Colon (tissue), 2 donors: Measurements from ENCODE around the gene GSTP1.
"Not testable (repeated sequence)": the region's sequence is repeated elsewhere in the genome, so short reads cannot be mapped to it uniquely, and the experiment has no call there.

ENCODE experiments used
- FAIRE-seq: peaks from 2 replicates; lab custom pipeline; 2012; peaks lifted over from hg19 to GRCh38; lab: Jason Lieb, UNC
- donor health status: control.
- donor health status: control.

The GSTP1 gene

GRCh38 chr11:67583247-67584204, at the start of gene GSTP1:
Gene GSTP1 (plus strand): TSS chr11:67583812. CDS start chr11:67583844, 32 bp downstream.
- FAIRE-seq: no peak

DNA sequence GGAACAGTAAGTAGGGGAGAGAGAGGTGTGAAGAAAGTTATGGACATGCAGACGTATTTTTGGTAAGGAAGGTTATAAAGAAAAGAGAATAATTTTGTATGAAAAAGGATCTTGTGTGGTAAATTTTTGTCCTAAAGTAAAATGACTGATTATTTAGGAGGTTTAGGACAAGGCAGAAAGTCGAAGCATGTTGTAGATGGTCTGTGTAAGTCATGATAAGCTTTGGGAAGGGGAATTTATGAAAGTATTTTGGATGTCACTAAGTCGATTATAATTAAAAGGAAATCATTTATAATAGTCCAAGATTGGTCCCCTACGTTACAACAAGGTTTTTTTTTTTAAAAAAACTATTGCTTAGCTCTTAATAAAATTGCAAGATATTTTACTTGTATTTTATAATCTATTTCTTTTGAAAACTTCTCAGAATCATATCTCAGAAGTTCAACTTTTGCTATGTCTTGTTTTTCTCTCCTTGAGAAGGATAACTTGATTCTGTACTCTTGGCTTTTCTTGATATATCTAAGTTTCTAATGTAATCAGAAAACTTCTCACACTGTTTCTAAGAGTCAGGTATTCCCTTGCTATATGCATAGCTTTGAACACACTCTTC, 49.4 kb upstream of the GSTP1 start:
- no peak for FAIRE-seq

DNA sequence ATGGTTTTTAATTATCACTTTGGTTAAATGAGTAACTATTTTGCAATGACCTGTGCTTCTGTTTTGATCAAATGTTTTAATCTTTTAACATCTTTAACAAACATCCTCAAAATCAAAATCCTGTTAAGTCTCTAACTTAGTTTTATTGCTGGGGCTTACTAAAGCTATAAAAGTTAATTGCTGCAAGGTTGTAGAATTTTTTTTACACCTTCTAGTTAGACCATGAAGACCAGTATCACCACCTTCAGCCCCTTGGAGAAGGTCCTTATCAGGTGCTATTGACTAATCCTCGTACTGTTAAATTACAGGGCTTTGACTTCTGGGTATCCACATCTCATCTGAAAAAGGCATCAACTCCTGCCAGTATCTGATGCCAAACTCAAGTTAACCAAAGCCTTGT, 48.1 kb upstream of the GSTP1 start:
- no peak for FAIRE-seq

DNA sequence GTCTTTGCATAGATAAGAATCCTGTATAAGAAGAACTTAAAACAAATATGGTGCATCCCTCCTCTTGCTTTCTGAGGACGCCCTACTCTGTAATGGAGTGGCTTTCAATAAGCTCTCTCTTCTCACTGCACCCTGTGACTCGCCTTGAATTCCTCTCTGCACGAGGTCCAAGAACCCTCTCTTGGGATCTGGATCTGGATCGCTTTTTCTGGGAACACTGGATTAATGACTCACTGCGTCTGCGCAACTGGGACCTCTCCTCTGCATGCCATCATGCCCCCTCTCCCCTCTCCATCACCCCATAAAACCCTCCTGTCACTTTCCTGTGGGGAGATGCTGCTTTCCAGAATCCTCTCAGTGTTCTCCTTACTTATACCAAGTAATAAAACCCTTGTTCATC, 45.3 kb upstream of the GSTP1 start:
- no peak for FAIRE-seq

DNA sequence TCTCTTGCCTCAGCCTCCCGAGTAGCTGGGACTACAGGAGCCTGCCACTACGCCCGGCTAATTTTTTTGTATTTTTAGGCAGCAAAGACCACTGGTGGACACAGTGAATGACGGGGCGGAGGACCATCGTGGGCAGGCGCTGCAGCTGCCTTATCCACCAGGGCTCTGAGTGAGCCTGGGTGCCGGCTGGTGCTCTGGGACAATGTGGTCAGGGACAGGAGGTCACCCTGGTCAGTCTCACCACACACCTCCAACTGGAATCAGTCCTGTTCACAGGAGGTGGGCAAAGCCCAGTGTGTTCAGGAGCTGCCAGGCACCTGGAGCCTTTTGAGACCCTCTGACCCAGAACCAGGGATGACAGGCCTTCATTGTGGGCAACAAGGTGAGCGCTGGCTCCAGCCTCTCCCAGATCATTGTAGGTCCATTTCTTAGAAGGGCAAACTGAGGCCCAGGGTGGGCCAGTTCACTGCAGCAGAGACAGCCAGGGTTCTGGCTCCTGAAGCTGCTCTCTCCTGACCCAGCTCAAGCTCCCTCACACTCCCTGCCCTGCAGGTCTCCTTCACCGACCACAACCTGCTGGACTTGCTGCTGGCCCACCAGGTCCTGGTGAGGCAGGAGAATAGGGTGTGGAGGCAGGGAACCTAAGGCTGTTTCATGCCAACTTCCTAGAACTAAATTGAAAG, 44.6 kb upstream of the GSTP1 start:
- no peak for FAIRE-seq

DNA sequence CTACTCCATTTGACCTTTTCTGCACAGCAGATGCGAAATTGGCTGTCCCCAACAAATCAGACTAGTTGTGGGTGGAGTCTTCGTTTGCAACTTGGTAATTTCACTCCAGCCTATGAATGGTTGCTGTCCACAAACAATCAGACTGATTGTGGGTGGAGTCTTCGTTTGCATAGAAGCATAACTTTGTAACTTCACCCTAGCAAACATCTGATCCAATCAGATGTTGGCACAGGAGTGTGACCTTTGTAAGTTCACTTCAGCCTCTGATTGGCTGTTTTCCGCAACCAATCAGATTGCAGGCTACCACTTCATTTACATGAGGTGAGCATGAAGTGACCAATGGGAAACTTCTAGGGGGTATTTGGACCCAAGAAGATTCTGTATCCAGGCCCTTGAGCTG, 44.1 kb upstream of the GSTP1 start:
- FAIRE-seq: no peak

- FAIRE-seq: no peak
Measured at GRCh38 chr11:67541198-67541597, 42.4 kb upstream of the GSTP1 start.

DNA sequence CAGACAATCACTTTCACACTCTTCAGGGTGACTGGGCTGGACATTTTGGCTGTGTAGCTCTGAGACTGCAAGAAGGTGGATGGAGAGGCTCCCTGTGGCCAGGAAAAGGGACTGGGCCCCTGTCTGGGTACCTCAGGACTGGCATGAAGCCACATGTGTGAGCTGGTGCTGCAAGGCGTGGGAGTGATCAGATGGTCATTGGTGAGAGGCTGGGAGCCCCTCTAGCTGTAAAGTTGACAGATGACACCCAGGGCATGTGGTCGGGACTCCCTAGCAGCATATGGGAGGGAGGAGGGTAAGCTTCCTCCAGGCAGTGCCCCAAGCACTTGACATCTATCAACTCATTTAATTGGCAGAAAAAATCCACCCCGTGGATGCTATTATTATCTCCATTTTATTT, 41.4 kb upstream of the GSTP1 start:
- no peak for FAIRE-seq

- no peak for FAIRE-seq
Measured at GRCh38 chr11:67542971-67543370, 40.6 kb upstream of the GSTP1 start.

GRCh38 chr11:67543585-67543984, 40.0 kb upstream of the GSTP1 start:
- no peak for FAIRE-seq

- no peak for FAIRE-seq
Measured at GRCh38 chr11:67544616-67545242, 38.9 kb upstream of the GSTP1 start.

GRCh38 chr11:67545280-67545679, 38.3 kb upstream of the GSTP1 start:
- FAIRE-seq: no peak

DNA sequence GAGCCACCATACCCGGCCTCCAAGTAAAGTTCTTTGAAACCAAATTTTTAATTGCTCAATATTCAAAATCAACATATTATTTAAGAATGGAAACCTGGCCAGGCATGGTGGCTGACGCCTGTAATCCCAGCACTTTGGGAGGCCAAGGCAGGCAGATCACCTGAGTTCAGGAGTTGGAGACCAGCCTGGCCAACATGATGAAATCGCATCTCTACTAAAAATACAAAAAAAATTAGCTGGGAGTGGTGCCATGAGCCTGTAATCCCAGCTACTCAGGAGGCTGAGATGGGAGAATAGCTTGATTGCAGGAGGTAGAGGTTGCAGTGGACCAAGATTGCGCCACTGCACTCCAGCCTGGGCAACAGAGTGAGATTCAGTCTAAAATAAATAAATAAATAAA, 35.5 kb upstream of the GSTP1 start:
- FAIRE-seq: not testable (repeated sequence)

- no peak for FAIRE-seq
Measured at GRCh38 chr11:67548555-67549110, 35.0 kb upstream of the GSTP1 start.

DNA sequence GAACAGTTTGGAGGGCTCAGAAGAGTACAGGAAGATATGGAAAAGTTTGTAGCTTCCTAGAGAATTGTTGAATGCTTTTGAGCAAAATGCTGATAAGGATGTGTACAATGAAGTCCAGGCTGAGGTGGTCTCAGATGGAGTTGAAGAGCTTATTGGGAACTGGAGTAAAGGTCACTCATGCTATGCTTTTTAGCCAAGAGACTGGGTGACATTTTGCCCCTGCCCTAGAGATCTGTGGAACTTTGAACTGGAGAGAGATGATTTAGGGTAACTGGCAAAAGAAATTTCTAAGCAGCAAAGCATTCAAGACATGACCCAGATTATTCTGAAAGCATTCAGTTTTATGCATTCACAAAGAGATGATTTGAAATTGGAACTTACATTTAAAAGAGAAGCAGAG, 32.5 kb upstream of the GSTP1 start:
- no peak for FAIRE-seq

GRCh38 chr11:67551697-67552096, 31.9 kb upstream of the GSTP1 start:
- FAIRE-seq: not testable (repeated sequence)

DNA sequence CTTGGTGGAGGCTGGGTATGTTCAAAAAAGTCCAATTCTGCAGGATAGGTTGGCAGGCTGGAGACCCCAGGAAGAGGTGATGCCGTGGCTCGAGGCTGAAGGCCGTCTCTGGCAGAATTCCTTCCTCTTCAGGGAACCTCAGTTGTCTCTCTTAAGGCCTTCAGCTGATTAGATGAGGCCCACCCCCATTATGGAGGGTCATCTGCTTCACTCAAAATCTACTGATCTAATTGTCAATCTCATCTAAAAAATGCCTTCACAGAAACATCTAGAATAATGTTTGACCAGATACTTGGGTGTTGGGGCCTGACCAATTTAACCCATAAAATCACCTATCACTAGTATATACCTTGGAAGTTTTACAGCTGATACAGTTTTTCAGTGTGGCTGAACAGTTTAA, 27.4 kb upstream of the GSTP1 start:
- FAIRE-seq: no peak

GRCh38 chr11:67558084-67558772, 25.4 kb upstream of the GSTP1 start:
- FAIRE-seq: no peak

GRCh38 chr11:67561971-67562619, 21.5 kb upstream of the GSTP1 start:
- no peak for FAIRE-seq

DNA sequence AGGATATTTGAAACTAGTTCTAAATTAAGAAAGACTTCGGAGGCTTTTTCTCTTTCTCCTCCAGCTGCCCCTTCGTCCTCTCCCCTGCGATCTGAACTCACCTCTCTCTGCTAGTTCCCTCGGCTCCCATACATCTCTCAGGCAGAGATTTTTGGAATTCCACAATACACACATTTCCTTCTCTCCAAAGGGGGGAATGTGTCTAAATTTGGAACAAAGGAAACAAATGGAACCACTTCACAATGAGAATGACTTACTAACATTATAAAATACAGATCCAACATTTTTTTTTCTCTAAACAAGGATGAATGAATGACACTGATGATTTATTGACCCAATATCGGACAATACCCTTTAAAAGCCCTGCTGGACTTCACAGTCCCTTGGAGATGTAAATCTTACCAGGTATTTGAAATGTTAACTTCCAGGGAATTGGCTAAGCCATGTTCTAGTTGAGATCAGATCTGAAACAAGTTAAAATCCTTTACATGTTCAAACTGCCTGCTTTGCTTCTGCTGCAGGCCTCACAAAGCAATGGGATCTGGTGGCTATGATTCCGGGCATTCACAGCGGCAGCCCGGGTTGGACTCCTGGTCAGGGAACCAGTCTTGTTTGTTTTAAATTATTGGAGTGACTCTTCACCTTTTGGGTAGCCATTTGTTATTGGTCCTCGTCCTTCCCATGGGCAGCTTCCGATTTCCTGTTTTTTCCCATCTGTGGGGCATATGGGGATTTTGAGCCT, 20.5 kb upstream of the GSTP1 start:
- FAIRE-seq: no peak
